GM12875 (cell line): Measurements from ENCODE around the gene SKAP2.

Experiments
- H3K4me3 ChIP-seq: one replicate; pipeline ENCODE4 v1.5.1; 2011; ENCODE audit warnings: low read depth, low read length, control low read depth
- TF ChIP-seq, protein P1 (sequence below): IDR thresholded peaks from 2 replicates; pipeline ENCODE4 v1.5.1; 2011; ENCODE audit warnings: low read depth, mild to moderate bottlenecking, control low read depth, inconsistent platforms, low read length, moderate library complexity, borderline replicate concordance; ENCODE audit not compliant: insufficient read depth

SKAP2 gene

DNA sequence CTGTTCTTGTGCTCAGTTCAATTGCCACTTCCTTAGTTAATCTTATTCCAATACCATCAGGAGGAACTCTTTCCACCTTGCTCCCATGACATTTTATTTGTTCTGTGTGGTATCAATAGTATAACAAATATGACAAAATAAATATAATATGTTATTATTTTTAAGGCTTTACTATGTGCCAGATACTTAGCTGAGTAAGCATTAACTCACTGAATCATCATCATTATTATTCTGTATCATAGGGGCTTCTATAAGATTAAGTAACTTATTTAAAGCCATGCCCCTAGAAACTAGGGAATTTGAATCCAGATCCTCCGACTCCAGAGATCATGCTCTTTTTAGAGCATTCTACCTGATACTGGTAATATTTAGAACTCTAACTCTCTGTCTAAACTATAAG is 33.5 kb upstream of the SKAP2 start:
- TF ChIP-seq, protein P1, sequence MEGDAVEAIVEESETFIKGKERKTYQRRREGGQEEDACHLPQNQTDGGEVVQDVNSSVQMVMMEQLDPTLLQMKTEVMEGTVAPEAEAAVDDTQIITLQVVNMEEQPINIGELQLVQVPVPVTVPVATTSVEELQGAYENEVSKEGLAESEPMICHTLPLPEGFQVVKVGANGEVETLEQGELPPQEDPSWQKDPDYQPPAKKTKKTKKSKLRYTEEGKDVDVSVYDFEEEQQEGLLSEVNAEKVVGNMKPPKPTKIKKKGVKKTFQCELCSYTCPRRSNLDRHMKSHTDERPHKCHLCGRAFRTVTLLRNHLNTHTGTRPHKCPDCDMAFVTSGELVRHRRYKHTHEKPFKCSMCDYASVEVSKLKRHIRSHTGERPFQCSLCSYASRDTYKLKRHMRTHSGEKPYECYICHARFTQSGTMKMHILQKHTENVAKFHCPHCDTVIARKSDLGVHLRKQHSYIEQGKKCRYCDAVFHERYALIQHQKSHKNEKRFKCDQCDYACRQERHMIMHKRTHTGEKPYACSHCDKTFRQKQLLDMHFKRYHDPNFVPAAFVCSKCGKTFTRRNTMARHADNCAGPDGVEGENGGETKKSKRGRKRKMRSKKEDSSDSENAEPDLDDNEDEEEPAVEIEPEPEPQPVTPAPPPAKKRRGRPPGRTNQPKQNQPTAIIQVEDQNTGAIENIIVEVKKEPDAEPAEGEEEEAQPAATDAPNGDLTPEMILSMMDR, result no peak

DNA sequence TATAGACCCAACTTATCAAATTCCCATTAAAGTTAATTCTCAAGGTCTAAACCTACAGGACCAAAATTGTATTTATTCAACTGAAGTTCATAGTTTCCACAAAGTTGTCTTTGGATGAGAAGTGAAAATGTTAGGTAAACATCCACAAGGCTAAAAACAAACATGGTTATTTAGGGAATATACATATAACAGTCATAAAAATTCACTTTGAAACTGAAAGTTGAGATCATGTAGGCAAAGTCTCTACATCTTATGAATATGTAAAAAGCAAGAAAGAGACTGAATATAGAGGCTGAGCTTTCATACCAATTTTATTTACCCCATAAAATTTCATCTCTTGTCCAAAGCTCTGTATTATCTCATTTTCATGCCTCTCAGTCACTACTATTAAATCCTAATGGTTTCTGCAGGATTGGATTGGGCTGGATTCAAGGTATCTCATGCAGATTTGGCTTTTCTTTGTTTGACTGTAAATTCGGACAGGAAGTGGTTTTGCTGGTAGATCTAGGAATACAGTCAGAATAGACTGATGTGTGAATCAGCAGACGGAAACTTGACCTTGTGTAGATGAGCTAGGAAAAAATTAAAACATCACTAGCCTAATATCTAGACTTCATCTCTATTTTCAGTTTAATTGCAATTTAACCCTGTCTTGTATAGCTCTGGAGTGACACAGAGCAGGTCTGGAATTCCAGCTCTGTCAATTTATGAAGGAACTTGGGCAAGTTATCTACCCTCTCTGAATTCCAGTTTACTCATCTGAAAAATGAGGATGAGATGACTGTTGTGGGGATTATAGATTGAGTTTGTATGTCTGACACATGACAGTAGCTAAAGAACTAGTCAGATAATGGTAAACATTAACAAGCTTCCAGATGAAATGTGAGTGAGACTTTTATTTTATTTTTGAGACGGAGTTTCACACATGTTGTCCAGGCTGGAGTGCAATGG is 27.3 kb upstream of the SKAP2 start:
- TF ChIP-seq, protein P1, result no peak
- H3K4me3 ChIP-seq, result no peak overlapping the region

More for the DNA sequence above, 33.5 kb upstream of the SKAP2 start:
- no peak overlapping the region for H3K4me3 ChIP-seq

DNA sequence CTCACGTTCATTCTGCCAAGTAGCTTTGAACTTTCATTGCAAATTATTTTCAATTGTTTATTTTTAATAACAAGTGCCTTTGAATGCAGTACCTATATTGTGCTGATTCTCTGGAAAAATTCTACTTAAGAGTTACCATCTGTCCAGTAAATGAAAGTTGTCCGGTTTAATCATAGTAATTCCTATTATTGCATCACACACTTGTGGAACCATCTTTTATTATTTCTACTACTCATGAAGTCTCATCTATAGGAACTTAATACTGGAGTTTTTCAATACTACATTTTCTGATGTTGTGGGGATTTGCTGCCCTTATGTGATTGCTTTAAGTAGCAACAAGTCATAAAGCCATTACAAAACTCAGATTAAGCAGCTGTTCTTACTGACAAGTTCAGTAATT is 16.5 kb upstream of the SKAP2 start:
- TF ChIP-seq, protein P1, result no peak
- no peak overlapping the region for H3K4me3 ChIP-seq

DNA sequence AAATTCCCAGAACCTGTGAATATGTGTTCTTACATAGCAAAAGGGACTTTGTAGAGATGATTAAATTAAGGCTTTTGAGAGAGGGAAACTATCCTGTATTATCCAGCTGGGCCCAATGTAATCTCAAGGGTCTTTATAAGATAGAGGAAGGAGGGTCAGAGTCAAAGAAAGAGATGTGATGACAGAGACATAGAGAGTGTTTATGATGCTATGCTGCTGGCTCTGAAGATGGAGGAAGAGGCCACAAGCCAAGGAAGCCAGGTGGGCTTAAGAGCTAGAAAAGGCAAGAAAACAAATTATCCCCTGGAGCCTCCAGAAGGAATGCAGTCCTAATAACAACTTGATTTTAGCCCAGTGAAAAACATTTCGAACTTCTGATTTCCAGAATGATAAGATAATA is 15.3 kb upstream of the SKAP2 start:
- TF ChIP-seq, protein P1, result no peak
- H3K4me3 ChIP-seq, result no peak overlapping the region

DNA sequence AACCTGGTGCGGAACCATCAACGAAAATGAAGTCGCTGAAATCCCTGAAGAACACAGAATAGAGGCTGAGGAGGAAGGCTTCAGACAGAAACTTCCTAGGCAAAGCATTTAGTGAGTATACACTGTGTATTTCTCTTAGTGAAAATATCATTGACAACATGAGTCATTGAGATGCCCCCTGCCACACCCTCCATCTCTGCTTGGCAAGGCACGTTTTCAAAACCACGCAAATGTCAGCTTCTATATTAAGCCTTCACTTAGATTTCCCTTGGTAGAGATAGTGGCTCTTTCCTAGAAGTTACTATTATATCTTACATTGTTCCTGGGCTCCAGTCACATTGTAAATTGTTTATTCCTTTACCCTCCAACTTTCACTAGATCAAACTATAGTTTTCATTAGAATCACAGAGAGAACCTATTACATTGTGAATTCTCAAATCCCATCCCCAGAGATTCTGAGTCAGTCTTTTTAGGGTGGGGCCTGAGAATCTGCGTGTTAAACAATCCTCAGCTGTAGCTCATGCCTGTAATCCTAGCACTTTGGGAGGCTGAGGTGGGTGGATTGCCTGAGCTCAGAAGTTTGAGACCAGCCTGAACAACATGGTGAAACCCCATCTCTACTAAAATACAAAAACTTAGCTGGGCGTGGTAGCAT is 4.6 kb upstream of the SKAP2 start:
- H3K4me3 ChIP-seq, result no peak overlapping the region
- TF ChIP-seq, protein P1, result no peak

DNA sequence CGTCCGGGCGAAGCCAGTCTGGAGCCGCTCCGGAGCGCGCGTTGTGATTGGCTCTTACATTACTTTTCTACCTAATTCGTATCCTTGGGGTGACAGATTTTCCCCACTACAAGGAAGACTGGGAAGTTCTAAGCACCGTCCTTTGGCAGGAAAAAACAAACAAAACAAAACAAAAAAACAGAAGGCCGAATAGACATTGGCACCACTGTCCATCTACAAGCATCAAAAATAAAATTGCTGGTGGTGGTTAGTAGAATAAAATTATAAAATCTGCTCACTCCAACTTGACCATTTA is 651 bp upstream of the SKAP2 start:
- TF ChIP-seq, protein P1, result no peak
- H3K4me3 ChIP-seq, result peak overlapping the region; percentile 73
